B cell (primary cell): ENCODE results near the gene MCTS1.

Experiments
- EZH2 ChIP-seq: IDR thresholded peaks from 2 replicates; pipeline ENCODE4 v1.6.1; 2012; ENCODE audit warnings: borderline replicate concordance, low read depth, mild to moderate bottlenecking, moderate library complexity, low read length; ENCODE audit not compliant: insufficient read depth, poor library complexity, severe bottlenecking
- TF ChIP-seq, protein P1 (sequence below): fragments of 200-600 bp; IDR thresholded peaks from one replicate; pipeline ENCODE4 v1.8.0; 2022; ENCODE audit warnings: antibody characterized with exemption, mild to moderate bottlenecking

DNA sequence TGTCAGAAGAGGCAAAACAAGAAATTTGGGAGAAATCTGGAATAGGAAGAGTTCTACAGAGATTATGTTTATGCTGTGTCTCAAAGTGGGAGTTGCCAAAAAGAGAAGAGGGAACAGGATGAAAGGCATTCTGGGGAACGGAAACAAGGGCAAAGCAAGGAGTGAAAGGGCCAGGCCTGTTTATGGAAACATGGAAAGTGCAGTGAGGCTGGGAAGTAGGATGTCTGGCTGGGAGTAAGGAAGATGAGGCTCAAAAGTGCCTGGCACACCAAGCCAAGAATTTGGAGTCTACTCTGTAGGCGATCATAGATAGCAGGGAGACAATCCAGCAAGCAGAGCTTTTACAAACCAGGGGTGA, 41.4 kb upstream of the MCTS1 start:
- TF ChIP-seq, protein P1, sequence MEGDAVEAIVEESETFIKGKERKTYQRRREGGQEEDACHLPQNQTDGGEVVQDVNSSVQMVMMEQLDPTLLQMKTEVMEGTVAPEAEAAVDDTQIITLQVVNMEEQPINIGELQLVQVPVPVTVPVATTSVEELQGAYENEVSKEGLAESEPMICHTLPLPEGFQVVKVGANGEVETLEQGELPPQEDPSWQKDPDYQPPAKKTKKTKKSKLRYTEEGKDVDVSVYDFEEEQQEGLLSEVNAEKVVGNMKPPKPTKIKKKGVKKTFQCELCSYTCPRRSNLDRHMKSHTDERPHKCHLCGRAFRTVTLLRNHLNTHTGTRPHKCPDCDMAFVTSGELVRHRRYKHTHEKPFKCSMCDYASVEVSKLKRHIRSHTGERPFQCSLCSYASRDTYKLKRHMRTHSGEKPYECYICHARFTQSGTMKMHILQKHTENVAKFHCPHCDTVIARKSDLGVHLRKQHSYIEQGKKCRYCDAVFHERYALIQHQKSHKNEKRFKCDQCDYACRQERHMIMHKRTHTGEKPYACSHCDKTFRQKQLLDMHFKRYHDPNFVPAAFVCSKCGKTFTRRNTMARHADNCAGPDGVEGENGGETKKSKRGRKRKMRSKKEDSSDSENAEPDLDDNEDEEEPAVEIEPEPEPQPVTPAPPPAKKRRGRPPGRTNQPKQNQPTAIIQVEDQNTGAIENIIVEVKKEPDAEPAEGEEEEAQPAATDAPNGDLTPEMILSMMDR: no peak
- no peak for TF ChIP-seq EZH2
